Uterus (tissue), 4 donors: ENCODE data around the gene TJP3. TPM values are rescaled to one million over a fixed set of nuclear protein-coding genes. Genes with fewer than 3 reads are reported as not detected.

ENCODE experiments used
- DNase-seq, 2 donors: peaks; one replicate each; pipeline ENCODE4 v3.0.0-alpha.2; 2019 to 2020
- H3K27ac ChIP-seq, 2 donors: fragments of 200-600 bp; sonication (generic); 1 replicate in 1 of 2; 2 replicates in 1 of 2; pipeline ENCODE4 v1.5.1; 2016 to 2018
- H3K27me3 ChIP-seq, 2 donors: fragments of 200-600 bp; sonication (generic); one replicate each; pipeline ENCODE4 v1.5.1; 2018 to 2019; ENCODE audit warnings: control low read depth in 1 of 2
- H3K36me3 ChIP-seq, 2 donors: fragments of 200-600 bp; sonication (generic); one replicate each; pipeline ENCODE4 v1.5.1; 2019; ENCODE audit warnings: control low read depth in 1 of 2
- H3K4me1 ChIP-seq, 2 donors: fragments of 200-600 bp; sonication (generic); one replicate each; pipeline ENCODE4 v1.5.1; 2018 to 2019; ENCODE audit warnings: control low read depth in 1 of 2
- H3K4me3 ChIP-seq, 2 donors: fragments of 200-600 bp; sonication (generic); 1 replicate in 1 of 2; 2 replicates in 1 of 2; pipeline ENCODE4 v1.5.1; 2018 to 2019; ENCODE audit warnings: mild to moderate bottlenecking in 1 of 2
- H3K9me3 ChIP-seq, 2 donors: fragments of 200-600 bp; sonication (generic); one replicate each; pipeline ENCODE4 v1.5.1; 2019; ENCODE audit warnings: control low read depth in 1 of 2
- POLR2A ChIP-seq, 2 donors: fragments of 450-650 bp; IDR thresholded peaks; one replicate each; pipeline ENCODE4 v1.6.1; 2016; ENCODE audit warnings: antibody characterized with exemption in 2 of 2, mild to moderate bottlenecking in 1 of 2, moderate library complexity in 1 of 2
- intact Hi-C: fragments of 100-400 bp; cut with DNase I; formaldehyde crosslinking; loops from one replicate; pipeline ENCODE4 v1.15.1; 2023; ENCODE audit warnings: low total_unique reads
- total RNA-seq, 4 donors: library from RNA; depleted of rRNA in 3 of 4; stranded (reverse); fragments of >200 nt in 3 of 4; gene quantifications; one replicate each; pipeline versions ENCODE4 v1.1.0 to v1.2.4, GENCODE V29; 2014 to 2023
- TF ChIP-seq, protein P1 (sequence below), 4 experiments: fragments of 200-600 bp in 2 of 4; fragments of 450-650 bp in 2 of 4; sonication (generic) in 2 of 4; IDR thresholded peaks; one replicate each; pipeline ENCODE4 v1.5.1; 2016 to 2019; ENCODE audit warnings: antibody characterized with exemption in 4 of 4, mild to moderate bottlenecking in 2 of 4, moderate library complexity in 1 of 4
- donor health status: DM: yes; HTN: yes; CAD: no.

The TJP3 gene
- total RNA-seq, 4 donors from 2014 or later: 0.37 to 7.4 (median 3.9) TPM

GRCh38 chr19:3690551-3691371 is 17.4 kb upstream of the TJP3 start:
- Histone ChIP-seq H3K27ac (no peak overlapping the region), H3K9me3 (no peaks in the 10 kb centered on the region), H3K27me3 (no peaks in the 10 kb centered on the region), H3K4me3 (no peak overlapping the region), H3K4me1 (no peaks in the 10 kb centered on the region), H3K36me3 (no peaks in the 10 kb centered on the region)
- intact Hi-C loops: no loop called here
- no peak for TF ChIP-seq POLR2A (IDR thresholded peaks at IDR 0.05)
- TF ChIP-seq, protein P1, sequence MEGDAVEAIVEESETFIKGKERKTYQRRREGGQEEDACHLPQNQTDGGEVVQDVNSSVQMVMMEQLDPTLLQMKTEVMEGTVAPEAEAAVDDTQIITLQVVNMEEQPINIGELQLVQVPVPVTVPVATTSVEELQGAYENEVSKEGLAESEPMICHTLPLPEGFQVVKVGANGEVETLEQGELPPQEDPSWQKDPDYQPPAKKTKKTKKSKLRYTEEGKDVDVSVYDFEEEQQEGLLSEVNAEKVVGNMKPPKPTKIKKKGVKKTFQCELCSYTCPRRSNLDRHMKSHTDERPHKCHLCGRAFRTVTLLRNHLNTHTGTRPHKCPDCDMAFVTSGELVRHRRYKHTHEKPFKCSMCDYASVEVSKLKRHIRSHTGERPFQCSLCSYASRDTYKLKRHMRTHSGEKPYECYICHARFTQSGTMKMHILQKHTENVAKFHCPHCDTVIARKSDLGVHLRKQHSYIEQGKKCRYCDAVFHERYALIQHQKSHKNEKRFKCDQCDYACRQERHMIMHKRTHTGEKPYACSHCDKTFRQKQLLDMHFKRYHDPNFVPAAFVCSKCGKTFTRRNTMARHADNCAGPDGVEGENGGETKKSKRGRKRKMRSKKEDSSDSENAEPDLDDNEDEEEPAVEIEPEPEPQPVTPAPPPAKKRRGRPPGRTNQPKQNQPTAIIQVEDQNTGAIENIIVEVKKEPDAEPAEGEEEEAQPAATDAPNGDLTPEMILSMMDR (IDR thresholded peaks at IDR 0.05): no peak
- DNase-seq: no peak

DNA sequence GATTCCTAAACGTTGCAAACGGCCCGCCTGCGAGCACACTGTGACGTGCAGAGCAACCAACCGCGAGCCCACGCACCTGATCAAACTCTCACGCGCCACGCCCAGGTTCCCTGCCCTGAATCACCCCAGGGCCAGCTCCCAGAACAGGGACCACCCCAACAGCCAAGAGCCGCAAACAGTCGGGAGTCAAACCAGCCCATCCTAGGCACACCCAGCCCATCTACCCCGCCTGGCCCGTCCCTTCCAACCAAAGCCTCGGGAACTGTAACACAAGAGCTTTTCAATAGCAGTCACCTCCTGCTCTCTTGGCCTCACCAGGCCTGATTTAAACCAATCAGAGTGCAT is 16.8 kb upstream of the TJP3 start:
- Histone ChIP-seq H3K27ac (no peak overlapping the region), H3K27me3 (no peaks in the 10 kb centered on the region)

DNA sequence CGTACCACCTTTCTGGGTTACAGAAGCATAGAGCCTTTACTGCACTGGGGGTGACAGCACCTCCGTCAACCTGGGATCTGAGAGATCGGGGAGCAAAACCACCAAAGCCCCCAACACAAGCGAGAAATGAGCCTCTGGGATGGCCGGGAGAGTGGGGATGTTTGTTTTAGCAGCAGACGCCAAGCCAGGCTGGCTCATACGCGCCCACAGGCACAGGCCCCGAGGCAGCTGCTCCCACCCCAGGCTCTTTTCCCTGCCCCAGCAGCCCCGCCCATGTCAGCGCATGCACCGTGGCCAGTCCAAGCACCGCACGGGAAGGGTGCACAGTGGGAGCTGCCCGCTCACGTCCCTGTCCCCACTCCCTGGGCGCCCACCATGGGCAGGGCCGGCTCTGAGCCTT is 16.5 kb upstream of the TJP3 start:
- Histone ChIP-seq H3K36me3 (no peaks in the 10 kb centered on the region), H3K27ac (no peak overlapping the region), H3K27me3 (no peaks in the 10 kb centered on the region), H3K4me1 (no peaks in the 10 kb centered on the region), H3K9me3 (no peaks in the 10 kb centered on the region), H3K4me3 (no peak overlapping the region)
- TF ChIP-seq, protein P1 (IDR thresholded peaks at IDR 0.05): no peak
- no peak for TF ChIP-seq POLR2A (IDR thresholded peaks at IDR 0.05)
- no peak for DNase-seq
- intact Hi-C loops: no loop called here

More for the DNA sequence above, 16.8 kb upstream of the TJP3 start:
- H3K4me3 ChIP-seq: no peak overlapping the region
- TF ChIP-seq POLR2A (IDR thresholded peaks at IDR 0.05): no peak
- TF ChIP-seq, protein P1 (IDR thresholded peaks at IDR 0.05): no peak
- H3K36me3 ChIP-seq: no peaks in the 10 kb centered on the region
- H3K4me1 ChIP-seq: no peaks in the 10 kb centered on the region
- DNase-seq: no peak
- no peaks in the 10 kb centered on the region for H3K9me3 ChIP-seq
- intact Hi-C loops: no loop called here

DNA sequence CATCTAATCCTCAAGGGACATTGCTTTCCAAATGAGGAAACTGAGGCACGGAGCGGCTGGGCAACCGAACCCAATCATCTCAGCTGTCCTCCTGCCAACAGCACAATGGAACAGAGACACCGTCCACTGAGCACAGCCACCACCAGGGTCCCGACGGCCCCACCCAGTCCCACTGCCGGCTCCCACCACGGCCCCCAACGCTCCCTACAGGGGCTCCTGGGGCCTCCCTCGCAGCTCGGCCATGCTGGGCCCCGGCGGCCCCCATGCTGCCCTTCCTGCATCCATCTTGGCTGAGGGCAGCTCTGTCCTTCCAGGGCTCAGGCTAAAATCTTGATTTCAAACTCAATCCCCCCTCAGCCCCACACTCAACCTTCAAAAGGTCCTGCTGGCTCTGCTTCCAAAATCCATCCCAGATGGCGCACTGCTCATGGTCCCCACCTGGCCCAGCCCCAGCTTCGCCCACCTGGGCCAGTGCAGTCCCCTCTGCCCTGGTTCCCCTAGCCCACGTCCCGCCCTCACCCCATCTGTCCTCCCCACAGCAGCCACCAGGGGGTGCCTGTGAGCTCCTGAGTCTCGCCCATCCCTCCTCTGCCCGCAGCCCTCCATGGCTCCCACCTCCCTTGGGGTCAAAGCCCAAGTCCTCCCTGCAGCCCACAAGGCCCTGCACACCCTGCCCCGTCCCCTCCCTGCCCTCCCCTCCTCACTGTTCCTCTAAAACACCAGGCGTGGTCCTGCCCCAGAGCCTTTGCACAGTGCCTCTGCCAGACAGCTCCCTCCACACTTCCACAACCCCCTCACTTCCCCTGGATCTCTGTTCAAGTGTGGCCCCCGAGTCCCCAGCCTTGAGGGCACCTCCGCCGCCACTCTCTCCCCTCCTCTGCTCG is 15.8 kb upstream of the TJP3 start:
- no peaks in the 10 kb centered on the region for H3K4me1 ChIP-seq
- no peak for DNase-seq
- H3K27me3 ChIP-seq: no peaks in the 10 kb centered on the region
- no peak overlapping the region for H3K4me3 ChIP-seq
- no peak overlapping the region for H3K27ac ChIP-seq
- no peaks in the 10 kb centered on the region for H3K36me3 ChIP-seq
- intact Hi-C loops: no loop called here
- no peaks in the 10 kb centered on the region for H3K9me3 ChIP-seq
- no peak for TF ChIP-seq POLR2A (IDR thresholded peaks at IDR 0.05)
- TF ChIP-seq, protein P1 (IDR thresholded peaks at IDR 0.05): peak in 3 of 4 experiments; percentile 28 to 30 (median 28)
